Osteoblast (primary cell): ENCODE measurements around the gene SETD1A. TPM values are rescaled to one million over a fixed set of nuclear protein-coding genes. Genes with fewer than 3 reads are reported as not detected.

ENCODE experiments used
- DNase-seq: peaks from one replicate; pipeline ENCODE4 v3.0.0; 2011; ENCODE audit warnings: low spot score, mixed read lengths; ENCODE audit not compliant: insufficient read length; ENCODE audit errors: missing footprints
- H2AFZ ChIP-seq: 2 replicates; pipeline ENCODE4 v1.6.0; 2011; ENCODE audit warnings: mild to moderate bottlenecking, low read length
- H3K27ac ChIP-seq: 2 replicates; pipeline ENCODE4 v1.5.1; 2011; ENCODE audit warnings: mild to moderate bottlenecking, low read depth, low read length, moderate library complexity
- H3K27me3 ChIP-seq: 2 replicates; pipeline ENCODE4 v1.6.0; 2012; ENCODE audit warnings: mild to moderate bottlenecking, control low read depth, inconsistent platforms, low read length, moderate library complexity; ENCODE audit not compliant: insufficient read depth
- H3K36me3 ChIP-seq: 2 replicates; pipeline ENCODE4 v1.5.1; 2011; ENCODE audit warnings: mild to moderate bottlenecking, low read length, control low read depth, moderate library complexity; ENCODE audit not compliant: insufficient read depth
- H3K4me1 ChIP-seq: 2 replicates; pipeline ENCODE4 v1.5.1; 2011; ENCODE audit warnings: mild to moderate bottlenecking, low read length, control low read depth, moderate library complexity; ENCODE audit not compliant: insufficient read depth
- H3K4me2 ChIP-seq: 2 replicates; pipeline ENCODE4 v1.6.0; 2011; ENCODE audit warnings: mild to moderate bottlenecking, low read length; ENCODE audit not compliant: insufficient read depth
- H3K4me3 ChIP-seq: fragments of 200-600 bp; sonication (generic); 3 replicates; pipeline ENCODE4 v1.5.1; 2012; ENCODE audit warnings: mild to moderate bottlenecking, low read length, inconsistent platforms; ENCODE audit not compliant: insufficient read depth
- H3K79me2 ChIP-seq: 2 replicates; pipeline ENCODE4 v1.6.0; 2012; ENCODE audit warnings: mild to moderate bottlenecking, low read length, control low read depth, inconsistent platforms; ENCODE audit not compliant: insufficient read depth
- H3K9me3 ChIP-seq: 2 replicates; pipeline ENCODE4 v1.5.1; 2011; ENCODE audit warnings: low read depth, low read length, control low read depth
- H4K20me1 ChIP-seq: 2 replicates; pipeline ENCODE4 v1.6.0; 2012; ENCODE audit warnings: mild to moderate bottlenecking, low read length, control low read depth; ENCODE audit not compliant: insufficient read depth
- total RNA-seq: library from RNA; depleted of rRNA; stranded (reverse); fragments of >200 nt; gene quantifications from 2 replicates; pipeline ENCODE4 v1.2.3, GENCODE V29; 2012
- TF ChIP-seq, protein P1 (sequence below): IDR thresholded peaks from 2 replicates; pipeline ENCODE4 v1.5.1; 2011; ENCODE audit warnings: mild to moderate bottlenecking, low read depth, low read length, moderate library complexity; ENCODE audit errors: extremely low read depth

SETD1A gene
- total RNA-seq, 1 donor, result 2.2 TPM

DNA sequence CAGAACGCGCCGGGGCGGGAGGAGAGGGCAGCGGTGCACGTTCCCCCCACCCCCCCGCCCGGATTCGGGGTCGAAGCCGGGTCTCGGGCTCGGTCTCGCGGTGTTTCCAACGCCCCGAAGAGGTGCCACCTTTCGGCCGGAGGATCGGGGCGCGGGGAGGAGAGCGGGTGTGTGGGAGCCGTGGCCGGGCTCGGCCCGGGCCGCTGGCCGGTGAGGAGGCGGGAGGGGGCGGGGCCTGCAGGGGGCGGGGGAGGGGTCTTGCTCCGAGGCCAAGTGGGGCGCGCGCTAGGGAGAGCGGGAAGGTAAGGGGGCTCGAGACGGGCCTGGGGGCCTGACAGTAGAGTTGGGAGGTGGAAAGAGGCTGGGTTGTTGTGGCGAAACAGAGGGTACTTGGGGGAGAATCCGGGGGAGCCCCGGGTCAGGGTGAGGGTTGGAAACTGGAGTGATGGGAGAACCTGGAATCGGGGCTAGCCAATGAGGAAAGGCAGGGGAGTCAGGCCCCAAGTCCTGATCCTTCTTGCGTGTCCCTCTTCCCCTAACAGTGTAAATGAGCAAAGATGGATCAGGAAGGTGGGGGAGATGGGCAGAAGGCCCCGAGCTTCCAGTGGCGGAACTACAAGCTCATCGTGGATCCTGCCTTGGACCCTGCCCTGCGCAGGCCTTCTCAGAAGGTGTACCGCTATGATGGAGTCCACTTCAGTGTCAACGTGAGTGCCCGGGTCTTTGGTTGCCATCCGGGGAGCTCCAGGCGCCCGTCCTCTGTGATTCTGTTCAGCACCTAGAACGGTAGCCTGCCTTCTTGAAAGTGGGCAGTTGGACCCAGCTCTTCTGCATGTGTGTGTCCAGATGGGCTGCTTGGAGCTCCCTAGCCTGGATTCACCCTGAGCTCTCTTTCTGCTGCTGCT, 873 bp downstream of the SETD1A start:
- Histone ChIP-seq H3K4me3 (peak overlapping the region; percentile 94), H3K4me1 (peaks cover 14% of the 10 kb centered on the region), H3K27ac (peak overlapping the region; percentile 71), H3K36me3 (peaks cover 43% of the 10 kb centered on the region), H4K20me1 (peaks cover 19% of the 10 kb centered on the region), H3K4me2 (peak overlapping the region; percentile 98), H3K9me3 (no peaks in the 10 kb centered on the region), H2AFZ (peak overlapping the region; percentile 51), H3K79me2 (peaks cover 27% of the 10 kb centered on the region), H3K27me3 (no peaks in the 10 kb centered on the region)
- TF ChIP-seq, protein P1, sequence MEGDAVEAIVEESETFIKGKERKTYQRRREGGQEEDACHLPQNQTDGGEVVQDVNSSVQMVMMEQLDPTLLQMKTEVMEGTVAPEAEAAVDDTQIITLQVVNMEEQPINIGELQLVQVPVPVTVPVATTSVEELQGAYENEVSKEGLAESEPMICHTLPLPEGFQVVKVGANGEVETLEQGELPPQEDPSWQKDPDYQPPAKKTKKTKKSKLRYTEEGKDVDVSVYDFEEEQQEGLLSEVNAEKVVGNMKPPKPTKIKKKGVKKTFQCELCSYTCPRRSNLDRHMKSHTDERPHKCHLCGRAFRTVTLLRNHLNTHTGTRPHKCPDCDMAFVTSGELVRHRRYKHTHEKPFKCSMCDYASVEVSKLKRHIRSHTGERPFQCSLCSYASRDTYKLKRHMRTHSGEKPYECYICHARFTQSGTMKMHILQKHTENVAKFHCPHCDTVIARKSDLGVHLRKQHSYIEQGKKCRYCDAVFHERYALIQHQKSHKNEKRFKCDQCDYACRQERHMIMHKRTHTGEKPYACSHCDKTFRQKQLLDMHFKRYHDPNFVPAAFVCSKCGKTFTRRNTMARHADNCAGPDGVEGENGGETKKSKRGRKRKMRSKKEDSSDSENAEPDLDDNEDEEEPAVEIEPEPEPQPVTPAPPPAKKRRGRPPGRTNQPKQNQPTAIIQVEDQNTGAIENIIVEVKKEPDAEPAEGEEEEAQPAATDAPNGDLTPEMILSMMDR, result no peak
- peak; percentile 98 for DNase-seq

DNA sequence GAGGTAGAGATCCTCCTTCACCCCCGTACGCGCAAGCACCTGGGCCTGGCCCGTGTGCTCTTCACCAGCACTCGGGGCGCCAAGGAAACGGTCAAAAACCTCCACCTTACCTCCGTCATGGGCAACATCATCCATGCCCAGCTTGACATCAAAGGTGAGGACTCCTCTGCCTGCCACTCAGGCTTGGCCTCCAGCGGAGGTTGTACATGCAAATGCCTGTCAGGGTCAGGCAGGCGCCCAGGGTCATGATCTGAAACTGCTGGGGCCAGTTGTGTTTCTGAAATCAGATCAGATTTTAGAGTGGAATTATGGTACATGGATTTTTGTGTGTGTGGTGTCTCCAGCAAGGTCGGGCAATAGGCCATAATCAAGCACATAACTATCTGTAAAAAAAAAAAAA, 3.8 kb downstream of the SETD1A start:
- DNase-seq, result peak; percentile 51
- no peaks in the 10 kb centered on the region for H3K9me3 ChIP-seq
- no peaks in the 10 kb centered on the region for H3K27me3 ChIP-seq
- H3K4me1 ChIP-seq, result peaks cover 14% of the 10 kb centered on the region
- H4K20me1 ChIP-seq, result peaks cover 16% of the 10 kb centered on the region
- H3K4me3 ChIP-seq, result no peak overlapping the region
- H3K36me3 ChIP-seq, result peaks cover 58% of the 10 kb centered on the region
- H3K4me2 ChIP-seq, result no peak overlapping the region
- no peak overlapping the region for H2AFZ ChIP-seq
- H3K79me2 ChIP-seq, result peaks cover 27% of the 10 kb centered on the region
- TF ChIP-seq, protein P1, result no peak
- H3K27ac ChIP-seq, result no peak overlapping the region

DNA sequence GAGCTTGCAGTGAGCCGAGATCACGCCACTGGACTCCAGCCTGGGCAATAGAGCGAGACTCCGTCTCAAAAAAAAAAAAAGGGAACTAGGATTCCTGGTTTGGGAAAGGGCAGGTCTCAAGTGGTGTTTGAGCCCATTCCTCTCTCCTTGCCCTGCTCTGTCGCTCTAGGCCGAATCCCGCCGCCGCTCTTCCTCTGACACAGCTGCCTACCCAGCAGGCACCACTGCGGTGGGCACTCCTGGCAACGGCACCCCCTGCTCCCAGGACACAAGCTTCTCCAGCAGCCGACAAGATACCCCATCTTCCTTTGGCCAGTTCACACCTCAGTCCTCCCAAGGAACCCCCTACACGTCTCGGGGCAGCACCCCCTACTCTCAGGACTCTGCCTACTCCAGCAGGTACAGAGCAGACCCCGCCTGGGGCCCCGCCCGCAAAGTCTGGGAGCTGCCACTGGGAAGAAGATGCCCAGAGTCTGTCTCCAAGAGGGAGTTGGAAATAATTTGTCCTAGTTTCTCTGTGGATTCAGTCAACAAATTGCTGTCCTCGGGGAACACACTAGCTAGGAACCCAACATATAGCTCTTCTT, 6.5 kb downstream of the SETD1A start:
- Histone ChIP-seq H3K4me3 (no peak overlapping the region), H3K4me2 (no peak overlapping the region), H3K9me3 (no peaks in the 10 kb centered on the region), H3K27me3 (no peaks in the 10 kb centered on the region), H3K36me3 (peaks cover 75% of the 10 kb centered on the region), H3K27ac (no peak overlapping the region), H2AFZ (no peak overlapping the region), H3K79me2 (peaks cover 19% of the 10 kb centered on the region), H3K4me1 (peaks cover 2% of the 10 kb centered on the region), H4K20me1 (peaks cover 14% of the 10 kb centered on the region)
- TF ChIP-seq, protein P1, result no peak
- no peak for DNase-seq

DNA sequence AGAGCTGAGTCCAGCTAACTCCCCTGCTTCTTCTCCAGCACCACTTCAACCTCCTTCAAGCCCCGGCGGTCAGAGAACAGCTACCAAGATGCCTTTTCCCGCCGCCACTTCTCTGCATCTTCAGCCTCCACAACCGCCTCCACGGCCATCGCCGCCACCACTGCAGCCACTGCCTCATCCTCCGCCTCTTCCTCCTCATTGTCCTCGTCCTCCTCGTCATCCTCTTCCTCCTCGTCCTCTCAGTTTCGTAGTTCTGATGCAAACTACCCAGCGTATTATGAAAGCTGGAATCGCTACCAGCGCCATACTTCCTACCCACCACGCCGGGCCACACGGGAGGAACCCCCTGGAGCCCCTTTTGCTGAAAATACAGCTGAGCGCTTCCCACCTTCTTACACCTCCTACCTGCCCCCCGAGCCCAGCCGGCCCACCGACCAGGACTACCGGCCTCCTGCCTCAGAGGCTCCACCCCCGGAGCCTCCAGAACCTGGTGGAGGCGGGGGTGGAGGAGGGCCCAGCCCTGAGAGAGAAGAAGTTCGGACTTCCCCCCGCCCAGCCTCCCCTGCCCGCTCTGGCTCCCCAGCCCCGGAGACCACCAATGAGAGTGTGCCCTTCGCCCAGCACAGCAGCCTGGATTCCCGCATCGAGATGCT, 7.1 kb downstream of the SETD1A start:
- no peaks in the 10 kb centered on the region for H3K4me1 ChIP-seq
- no peak overlapping the region for H3K4me3 ChIP-seq
- H3K36me3 ChIP-seq, result peaks cover 75% of the 10 kb centered on the region
- peaks cover 10% of the 10 kb centered on the region for H4K20me1 ChIP-seq
- no peak overlapping the region for H2AFZ ChIP-seq
- no peaks in the 10 kb centered on the region for H3K27me3 ChIP-seq
- DNase-seq, result no peak
- TF ChIP-seq, protein P1, result no peak
- H3K9me3 ChIP-seq, result no peaks in the 10 kb centered on the region
- no peak overlapping the region for H3K27ac ChIP-seq
- H3K4me2 ChIP-seq, result no peak overlapping the region
- H3K79me2 ChIP-seq, result peaks cover 12% of the 10 kb centered on the region
